ENCODE measurements around the gene SCGB1C2.
A peak's percentile ranks its signal among the peaks of the same experiment; 100 is the strongest.
"Not testable (repeated sequence)": the region's sequence is repeated elsewhere in the genome, so short reads cannot be mapped to it uniquely, and the experiment has no call there.

Gene SCGB1C2

DNA sequence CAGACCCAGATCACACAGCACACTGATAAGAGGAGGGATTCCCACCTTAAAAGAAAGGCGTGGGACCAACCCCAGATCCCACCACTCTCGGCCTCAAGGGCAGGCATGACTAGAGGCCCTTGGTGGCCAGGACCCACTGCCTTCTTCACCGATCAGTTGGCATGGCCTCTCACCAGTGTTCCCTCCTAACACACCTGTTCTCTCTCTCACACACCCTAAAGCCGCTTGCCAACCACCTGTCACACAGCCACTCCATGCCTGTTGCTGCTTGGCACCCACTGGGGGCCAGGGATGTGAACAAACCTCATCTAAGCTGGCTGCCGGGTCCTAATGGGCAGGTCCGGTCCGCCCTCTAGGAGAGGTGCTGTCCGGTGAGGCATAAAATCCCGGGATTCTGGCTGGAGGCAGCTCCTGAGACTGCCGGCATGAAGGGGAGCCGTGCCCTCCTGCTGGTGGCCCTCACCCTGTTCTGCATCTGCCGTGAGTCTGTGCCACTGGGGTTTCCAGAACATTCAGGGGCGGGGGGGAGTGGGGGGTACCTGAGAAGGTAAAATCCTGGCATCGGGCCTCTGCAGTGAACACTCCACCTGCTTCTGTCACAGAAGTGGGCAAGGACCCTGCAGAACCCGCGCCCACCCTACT, at the start of gene SCGB1C2:
SCGB1C2 (plus strand) TSS at position 404 of the 642 bp plus-strand sequence; CDS start at position 426, 22 bp downstream.
- not testable (repeated sequence) for DNase-seq (ENCODE audit: low read depth)

GRCh38 chr17:113111-113510, 24.3 kb upstream of the SCGB1C2 start:
- DNase-seq (ENCODE audit: low read depth): not testable (repeated sequence)

DNA sequence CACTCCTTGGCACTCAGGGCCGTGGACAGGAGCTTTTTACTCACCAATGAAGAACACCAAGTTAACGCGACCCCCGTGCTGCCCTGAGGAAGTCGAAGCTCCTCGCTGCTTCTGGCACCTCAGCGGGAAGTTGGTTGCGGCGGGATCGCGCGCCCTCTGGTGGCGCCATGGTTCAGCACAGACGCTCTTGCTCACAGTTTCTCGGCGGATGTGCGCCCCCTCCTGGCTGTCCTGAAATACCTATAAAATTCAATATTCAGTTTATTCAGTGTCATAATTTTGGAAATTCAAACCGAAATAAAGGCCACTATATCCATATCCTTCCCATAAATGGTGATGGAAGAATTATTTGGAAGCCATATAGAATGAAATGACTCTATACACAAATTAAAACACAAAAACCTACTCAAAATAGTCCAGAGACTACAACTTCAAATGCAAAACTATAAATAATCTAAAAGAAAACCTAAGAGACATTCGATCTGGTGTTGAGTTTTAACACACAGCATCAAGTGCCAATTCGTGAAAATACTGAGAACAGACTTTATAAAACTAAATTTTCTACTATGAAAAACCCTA, 18.9 kb upstream of the SCGB1C2 start:
- DNase-seq (ENCODE audit: low read depth): not testable (repeated sequence)

DNA sequence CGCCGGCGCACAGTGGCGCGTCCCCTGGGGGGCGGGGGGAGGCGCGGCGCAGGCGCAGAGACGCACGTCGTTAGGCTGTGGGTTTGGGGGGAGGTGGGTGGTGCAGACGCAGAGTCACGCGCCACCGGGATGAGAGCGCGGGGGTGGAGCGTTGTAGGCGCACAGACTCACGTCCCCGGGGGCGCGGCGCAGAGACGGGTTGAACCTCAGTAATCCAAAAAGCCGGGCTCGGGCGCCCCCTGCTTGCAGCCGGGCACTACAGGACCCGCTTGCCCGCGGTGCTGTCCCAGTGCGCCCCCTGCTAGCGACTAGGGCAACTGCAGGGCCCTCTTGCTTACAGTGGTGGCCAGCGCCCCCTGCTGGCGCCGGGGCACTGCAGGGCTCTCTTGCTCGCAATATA, 3.4 kb upstream of the SCGB1C2 start:
- not testable (repeated sequence) for DNase-seq (ENCODE audit: low read depth)

GRCh38 chr17:134332-134785, 3.0 kb upstream of the SCGB1C2 start:
- DNase-seq (ENCODE audit: low read depth): not testable (repeated sequence)

DNA sequence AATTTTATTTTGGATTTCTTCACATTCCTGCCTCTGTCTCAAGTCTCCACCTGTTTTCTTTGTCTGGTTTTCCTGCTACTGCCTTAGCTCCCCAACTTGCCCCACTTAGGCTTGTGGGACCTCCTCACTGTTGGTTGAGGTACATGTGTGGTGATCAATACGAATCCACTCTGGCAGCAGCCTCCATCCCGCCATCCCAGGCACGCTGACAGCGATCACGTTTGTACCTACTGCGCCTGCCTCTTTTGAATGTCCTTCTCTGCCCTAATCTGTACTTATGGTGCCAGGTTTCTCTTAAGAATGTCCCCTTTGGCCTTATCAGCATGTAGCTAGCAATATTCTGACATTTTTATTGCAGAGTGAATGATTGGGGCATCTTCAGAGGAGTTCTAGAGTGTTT, 2.3 kb upstream of the SCGB1C2 start:
- DNase-seq (ENCODE audit: low read depth): not testable (repeated sequence)

GRCh38 chr17:135895-136294, 1.5 kb upstream of the SCGB1C2 start:
- not testable (repeated sequence) for DNase-seq (ENCODE audit: low read depth)

DNA sequence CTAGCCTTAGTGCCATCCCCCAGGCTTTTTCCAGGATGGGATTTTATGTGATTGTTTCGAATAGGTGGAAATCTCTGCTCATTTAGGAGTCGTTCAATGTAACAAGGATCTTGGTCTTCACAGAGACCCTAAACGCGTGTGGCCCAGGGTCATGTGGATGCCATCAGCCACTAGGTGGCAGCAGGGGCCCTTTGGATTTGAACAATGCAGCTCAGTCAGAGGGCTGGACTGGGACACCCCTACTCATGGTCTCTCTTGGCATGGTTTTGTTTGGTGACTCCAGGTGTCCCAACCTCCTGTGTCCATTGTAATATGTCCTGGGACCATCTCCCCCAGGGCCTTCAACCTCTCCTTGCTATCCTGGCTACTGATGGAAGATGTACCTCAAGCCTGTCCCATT, 838 bp upstream of the SCGB1C2 start:
- DNase-seq (ENCODE audit: low read depth): not testable (repeated sequence)

GRCh38 chr17:139401-140205, 2.2 kb downstream of the SCGB1C2 start:
- not testable (repeated sequence) for DNase-seq (ENCODE audit: low read depth)

GRCh38 chr17:142102-142661, 4.8 kb downstream of the SCGB1C2 start:
- peak; percentile 2 for DNase-seq (ENCODE audit: low read depth)

DNA sequence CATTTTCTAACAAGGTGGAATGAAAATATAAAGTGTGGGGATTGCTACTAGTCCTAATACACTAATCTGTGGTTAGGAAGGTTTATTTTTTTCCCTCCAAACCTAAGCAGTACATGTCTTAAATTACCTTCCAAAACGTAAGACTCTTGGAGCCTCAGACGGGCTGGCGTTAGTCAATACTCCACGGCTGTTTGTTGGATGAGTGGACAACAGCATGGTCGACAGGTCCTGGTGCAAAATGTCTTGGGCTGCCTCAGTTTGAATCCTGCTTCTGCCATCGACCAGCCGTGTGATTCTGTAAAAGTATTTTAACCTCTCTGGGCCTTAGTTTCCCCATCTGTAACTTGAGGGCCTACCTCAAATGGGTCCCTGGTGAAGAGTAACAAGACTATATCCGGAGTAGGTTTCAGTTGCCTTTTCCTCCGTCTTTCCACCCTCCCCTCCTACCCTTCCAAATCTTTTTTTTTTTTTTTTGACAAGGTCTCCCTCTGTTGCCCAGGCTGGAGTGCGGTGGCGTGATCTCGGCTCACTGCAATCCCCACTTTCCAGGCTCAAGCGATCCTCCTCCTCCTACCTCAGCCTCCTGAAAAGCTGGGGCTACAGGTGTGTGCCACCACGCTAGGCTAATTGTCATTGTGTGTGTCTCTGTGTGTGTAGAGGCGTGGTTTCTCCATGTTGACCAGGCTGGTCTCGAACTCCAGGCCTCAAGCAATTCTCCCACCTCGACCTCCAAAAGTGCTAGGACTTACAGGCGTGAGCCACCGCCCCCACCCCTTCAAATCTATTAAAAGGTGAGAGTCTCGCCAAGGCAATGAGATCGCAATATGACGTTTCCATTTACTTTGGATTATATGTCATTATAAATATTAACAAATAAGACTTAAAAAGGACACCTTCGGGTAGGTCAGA, 5.8 kb downstream of the SCGB1C2 start:
- DNase-seq (ENCODE audit: low read depth): no peak

DNA sequence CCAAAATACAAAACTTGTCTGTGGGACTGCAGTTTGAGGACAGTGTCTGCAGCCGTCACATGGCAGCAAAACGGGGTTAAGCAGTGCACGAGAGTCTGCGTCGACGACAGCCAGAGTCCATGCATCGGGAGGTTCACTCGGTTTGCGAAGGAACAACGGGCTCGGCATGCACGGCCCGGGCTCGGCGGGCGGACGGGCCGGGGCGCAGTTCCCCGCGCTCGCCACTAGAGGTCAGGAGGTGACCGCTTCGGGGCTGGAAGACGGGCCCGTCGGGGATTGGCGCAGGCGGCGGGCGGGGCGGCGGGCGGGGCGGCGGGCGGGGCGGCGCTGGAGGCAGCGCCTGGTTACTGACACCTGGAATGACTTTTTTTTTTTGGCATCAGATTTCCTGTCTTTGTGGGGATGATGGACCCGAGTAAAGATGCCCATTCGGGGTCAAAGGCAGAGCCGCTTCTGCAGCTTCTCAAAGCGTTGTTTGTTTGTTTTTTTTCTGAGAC, 6.5 kb downstream of the SCGB1C2 start:
- peak; percentile 8 for DNase-seq (ENCODE audit: low read depth)

DNA sequence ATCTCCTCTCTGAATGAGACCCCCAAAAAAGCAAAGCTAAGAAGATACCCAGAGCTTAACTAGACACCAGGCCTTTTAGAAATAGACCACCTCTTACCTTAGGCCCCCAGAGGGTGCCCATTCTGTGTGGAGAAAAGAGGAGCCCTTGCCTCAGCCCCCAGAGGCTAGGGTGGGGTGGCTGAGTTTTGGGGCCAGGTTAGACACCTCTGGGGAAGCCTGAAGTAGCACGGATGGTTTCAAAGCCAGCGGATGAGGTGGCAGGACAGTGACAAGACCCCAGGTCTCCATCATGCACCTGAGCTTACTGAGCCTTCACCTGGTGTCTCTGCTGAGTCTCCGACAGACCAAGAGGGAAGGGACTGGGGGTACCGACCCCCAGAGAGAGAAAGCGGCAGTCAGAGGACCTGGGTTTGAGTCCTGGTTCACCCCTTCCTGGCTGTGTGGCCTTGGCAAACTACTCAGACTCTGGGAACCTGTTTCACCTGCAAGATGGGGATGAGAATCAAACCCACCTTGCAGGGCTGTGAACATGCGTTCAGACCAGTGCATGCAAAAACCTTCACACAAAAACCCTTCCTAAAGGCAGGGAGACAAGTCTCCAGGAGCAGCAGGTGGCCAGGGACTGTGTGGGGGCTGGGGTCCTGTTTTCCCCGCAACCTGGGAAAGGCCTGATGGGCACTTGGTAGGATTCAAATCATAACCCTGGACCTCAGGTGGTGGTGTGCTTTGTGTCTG, 7.7 kb downstream of the SCGB1C2 start:
- no peak for DNase-seq (ENCODE audit: low read depth)

DNA sequence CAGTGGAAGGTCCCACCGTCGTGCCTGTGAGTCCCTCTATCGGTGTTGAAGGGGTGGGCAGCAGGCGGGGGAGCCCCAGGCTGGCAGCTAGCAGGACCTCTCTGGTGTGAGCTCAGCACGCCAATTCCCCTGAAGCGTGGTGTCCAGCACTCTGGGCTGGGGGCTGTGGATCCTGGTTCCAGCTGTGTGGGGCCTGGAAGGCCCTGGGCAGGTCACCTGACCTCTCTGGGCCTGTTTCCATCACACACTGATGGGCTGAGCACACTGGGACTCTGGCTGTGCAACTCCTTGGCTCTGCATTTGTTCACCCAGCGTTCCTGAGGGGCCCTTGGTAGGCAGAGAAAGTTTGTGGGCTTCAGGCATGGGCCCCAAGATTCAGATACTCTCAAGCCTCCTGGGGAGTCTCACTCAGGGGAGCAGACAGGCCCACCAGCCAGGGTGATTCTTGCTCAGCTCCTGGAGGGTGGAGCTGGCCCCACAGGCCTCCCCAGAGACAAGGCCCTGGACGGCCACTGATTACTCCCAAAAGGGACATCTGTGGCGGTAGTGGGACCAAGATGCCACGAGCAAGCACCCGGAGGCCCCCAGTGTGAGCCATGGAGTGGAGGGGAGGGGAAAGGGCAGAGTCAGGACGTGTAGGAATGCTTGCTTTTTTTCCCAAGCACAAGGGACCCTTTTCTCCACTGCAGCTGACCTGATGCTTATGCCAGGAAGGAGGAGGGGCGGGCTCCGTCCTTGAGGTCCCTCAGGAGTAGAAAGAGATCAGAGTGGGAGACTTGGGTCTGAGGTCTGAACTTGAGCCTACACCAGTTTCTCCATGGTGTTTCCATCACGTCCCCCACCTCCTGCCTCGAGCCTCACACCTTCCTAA, 8.5 kb downstream of the SCGB1C2 start:
- no peak for DNase-seq (ENCODE audit: low read depth)

DNA sequence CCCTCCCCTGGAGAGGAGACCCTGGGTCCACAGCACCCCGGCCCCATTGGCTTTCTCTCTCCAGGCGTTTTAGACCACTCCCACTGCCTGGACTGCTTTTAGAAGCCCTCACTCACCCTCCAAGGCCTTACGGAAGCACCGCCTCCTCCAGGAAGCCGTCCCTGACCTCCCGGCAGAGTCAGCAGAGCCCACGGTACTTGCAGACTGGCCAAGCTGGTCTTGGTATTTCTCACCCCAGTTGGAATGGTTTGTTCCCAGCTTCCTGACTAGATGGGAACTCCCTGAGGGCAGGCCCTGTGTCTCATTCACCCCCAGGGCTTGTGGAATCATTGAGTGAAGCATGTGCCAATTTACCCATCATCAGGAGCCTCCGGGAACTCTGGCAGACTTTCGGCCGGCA, 9.2 kb downstream of the SCGB1C2 start:
- no peak for DNase-seq (ENCODE audit: low read depth)

DNA sequence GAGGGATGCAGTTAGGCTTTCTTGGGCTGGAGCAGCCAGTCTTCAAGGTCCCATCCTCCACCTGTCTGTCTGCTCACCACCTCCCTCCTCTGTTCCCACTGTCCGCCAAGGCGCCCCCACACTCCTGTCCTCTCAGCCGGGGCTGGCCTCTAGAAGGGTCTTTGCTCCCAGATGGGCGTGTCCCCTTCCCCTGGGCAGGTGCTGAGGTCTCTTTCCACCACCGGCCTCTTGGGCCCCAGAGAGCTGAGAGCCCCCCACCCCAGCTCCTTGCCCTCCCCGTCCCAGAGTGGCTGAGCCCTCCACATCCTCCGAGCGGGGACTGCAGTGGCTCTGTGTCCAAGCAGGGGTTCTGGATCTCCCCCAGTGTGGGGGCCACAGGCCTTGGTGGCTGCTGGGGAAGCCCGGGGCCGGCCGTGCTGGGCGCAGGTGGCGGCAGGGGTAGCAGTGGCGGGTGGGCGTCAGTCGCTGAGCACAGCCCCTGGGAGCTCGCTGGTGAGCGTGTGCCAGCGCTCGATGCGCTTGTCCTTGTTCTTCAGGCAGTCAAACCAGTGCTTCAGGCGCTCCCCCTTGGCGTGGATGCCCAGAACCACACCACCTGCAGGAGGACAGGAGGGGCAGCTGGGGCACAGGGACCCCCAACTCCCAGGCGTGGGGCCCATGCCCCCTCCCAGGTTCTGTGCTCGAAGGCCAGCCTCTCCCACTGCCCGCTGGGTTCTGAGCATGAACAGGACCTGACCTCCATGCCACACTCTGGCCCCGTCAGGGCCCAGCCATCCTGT, 9.8 kb downstream of the SCGB1C2 start:
- no peak for DNase-seq (ENCODE audit: low read depth)

DNA sequence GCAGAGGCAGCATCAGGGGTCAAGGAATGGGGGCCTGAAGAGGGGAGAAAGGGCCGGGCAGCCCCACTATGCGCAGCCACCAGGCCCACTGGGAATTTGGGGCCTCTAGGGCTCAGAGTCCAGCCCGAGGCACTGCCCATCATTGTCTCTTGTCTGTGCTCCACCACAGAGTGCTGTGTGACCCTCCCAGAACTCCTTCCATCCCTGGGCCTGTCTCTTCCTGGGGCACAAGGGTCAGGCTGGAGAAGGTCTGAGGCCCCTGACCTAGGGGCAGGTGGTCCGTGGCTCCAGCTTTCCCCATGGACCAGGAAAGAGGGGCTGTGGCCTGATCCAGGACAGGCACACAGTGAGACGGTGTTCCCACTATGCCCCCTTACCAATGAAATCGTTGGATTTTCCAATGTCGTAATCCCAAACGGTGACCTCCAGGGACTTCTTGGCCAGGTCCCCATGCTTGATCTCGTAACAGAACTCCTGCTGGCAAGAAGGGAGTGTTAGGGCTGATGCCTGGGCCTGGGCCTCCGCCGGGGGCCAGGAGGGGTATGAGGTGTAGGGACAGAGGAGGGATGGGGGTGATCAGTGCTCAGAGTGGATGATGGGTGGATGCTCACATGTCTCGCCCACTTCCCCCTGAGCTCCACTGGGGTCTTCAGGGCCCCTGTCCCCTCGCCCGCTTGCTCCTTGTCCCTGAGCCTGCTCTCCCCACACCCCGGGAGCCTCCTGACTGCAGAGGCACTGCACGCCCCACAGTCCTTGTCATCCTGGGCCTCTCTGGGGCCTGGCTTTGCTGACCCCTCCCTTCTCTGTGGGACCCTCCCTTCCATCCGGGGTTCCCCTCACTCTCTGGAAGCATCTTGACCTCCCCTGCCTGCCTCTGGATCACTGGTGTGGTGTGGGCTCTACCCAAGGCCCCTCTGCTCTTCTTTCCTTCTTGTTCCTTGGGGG, 10.7 kb downstream of the SCGB1C2 start:
- DNase-seq (ENCODE audit: low read depth): no peak

DNA sequence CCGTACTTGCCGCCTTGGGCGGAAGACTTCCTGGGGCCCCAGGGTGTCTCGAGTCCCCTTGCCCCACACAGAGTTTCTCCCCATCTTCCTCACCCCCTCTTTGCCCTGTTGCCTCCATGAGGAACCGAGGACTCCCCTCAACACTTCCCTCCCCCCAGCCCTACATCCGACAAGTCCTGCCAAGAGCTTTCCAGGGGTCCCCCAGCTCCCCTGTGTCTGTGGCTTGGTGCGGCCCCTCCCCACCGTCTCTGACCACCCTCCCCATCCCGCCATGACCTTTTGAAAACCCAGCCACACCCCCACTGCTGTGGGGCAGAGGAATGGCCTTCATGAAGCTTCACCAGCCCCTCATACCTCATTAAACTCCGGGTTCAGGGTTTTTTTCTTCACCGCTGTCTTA, 11.4 kb downstream of the SCGB1C2 start:
- no peak for DNase-seq (ENCODE audit: low read depth)
